K562 (cell line): Measurements from ENCODE around the gene SLC30A10. TPM values are rescaled to one million over a fixed set of nuclear protein-coding genes. Genes with fewer than 3 reads are reported as not detected.

Experiments used
- ATAC-seq: fragments of 200-7000 bp; cut with Tn5 transposase; 3 replicates; pipeline ENCODE4 v1.9.1; 2020; ENCODE audit warnings: moderate library complexity
- Bru-seq: library from RNA; stranded (reverse); fragments of 400-500 nt; gene quantifications from one replicate; lab custom pipeline; 2021; lab: Mats Ljungman, UMichigan
- BruChase-seq, 2 experiments: library from RNA; stranded (reverse); fragments of 400-500 nt; gene quantifications; one replicate each; lab custom pipeline; 2021; lab: Mats Ljungman, UMichigan
- BruUV-seq: library from RNA; stranded (reverse); fragments of 400-500 nt; replicated peaks from 2 replicates; lab custom pipeline; 2021; lab: Mats Ljungman, UMichigan
- CTCF ChIA-PET: fragments of 300-600 bp; formaldehyde crosslinking; extraction: SDS; loops from one replicate; lab custom pipeline; 2021; ENCODE audit warnings: low intra/inter-chr PET ratio; lab: Yijun Ruan, JAX
- POLR2A ChIA-PET: fragments of 300-600, 350-650 bp; sonication (Branson Sonifier 250); formaldehyde crosslinking; extraction: SDS; loops from one replicate; lab custom pipeline; 2021; ENCODE audit warnings: antibody characterized with exemption, inconsistent platforms; lab: Yijun Ruan, JAX
- DNase-seq, 4 experiments: peaks; one replicate each; pipeline versions ENCODE4 v3.0.0 to v3.0.0-alpha.2; 2011 to 2018; ENCODE audit warnings: low spot score in 3 of 4, mixed read lengths in 3 of 4; ENCODE audit errors: extremely low read depth in 1 of 4
- FAIRE-seq: peaks from 2 replicates; lab custom pipeline; 2011; peaks lifted over from hg19 to GRCh38; lab: Jason Lieb, UNC
- H2AFZ ChIP-seq: 2 replicates; pipeline ENCODE4 v1.6.0; 2011; ENCODE audit warnings: low read depth, low read length, control low read depth, inconsistent platforms
- H3K27ac ChIP-seq: fragments of 200-600 bp; 3 replicates; pipeline ENCODE4 v1.8.0; 2011; ENCODE audit warnings: low read depth, mild to moderate bottlenecking, control low read depth, inconsistent platforms, low read length, moderate library complexity, mixed read lengths; ENCODE audit errors: extremely low read depth
- H3K27me3 ChIP-seq, 2 experiments: fragments of 300-600 bp in 1 of 2; 2 replicates in 1 of 2; 3 replicates in 1 of 2; pipeline versions ENCODE4 v1.6.0 to v1.8.0; 2011; ENCODE audit warnings: inconsistent platforms in 2 of 2, low read length in 2 of 2, mild to moderate bottlenecking in 1 of 2, mixed read lengths in 1 of 2, moderate library complexity in 1 of 2; ENCODE audit not compliant: control insufficient read depth in 2 of 2, insufficient read depth in 2 of 2
- H3K36me3 ChIP-seq: fragments of 300-600 bp; 3 replicates; pipeline ENCODE4 v1.8.0; 2011; ENCODE audit warnings: mild to moderate bottlenecking, low read length, inconsistent platforms; ENCODE audit not compliant: control insufficient read depth, insufficient read depth
- H3K4me1 ChIP-seq, 2 experiments: fragments of 200-600 bp in 1 of 2; replicated peaks in 1 of 2; 2 replicates in 1 of 2; 3 replicates in 1 of 2; pipeline versions ENCODE4 v1.5.1 to v1.8.0; 2011; ENCODE audit warnings: inconsistent platforms in 2 of 2, low read length in 2 of 2, mild to moderate bottlenecking in 1 of 2, mixed read lengths in 1 of 2, moderate library complexity in 1 of 2; ENCODE audit not compliant: control insufficient read depth in 2 of 2, insufficient read depth in 2 of 2
- H3K4me2 ChIP-seq: 2 replicates; pipeline ENCODE4 v1.6.1; 2011; ENCODE audit warnings: low read length, control low read depth, inconsistent platforms, mixed read lengths; ENCODE audit not compliant: insufficient read depth
- H3K4me3 ChIP-seq: fragments of 200-600 bp; sonication (generic), shearing (Covaris generic); 2 replicates; pipeline ENCODE4 v1.5.1; 2016; ENCODE audit warnings: control low read depth, inconsistent platforms
- H3K79me2 ChIP-seq: fragments of 200-600 bp; 3 replicates; pipeline ENCODE4 v1.8.0; 2011; ENCODE audit warnings: low read length, inconsistent platforms; ENCODE audit not compliant: control insufficient read depth, insufficient read depth
- H3K9ac ChIP-seq, 2 experiments: 2 replicates each; pipeline versions ENCODE4 v1.6.0 to v1.6.1; 2011; ENCODE audit warnings: low read depth in 2 of 2, low read length in 2 of 2, control low read depth in 1 of 2, inconsistent platforms in 1 of 2, mild to moderate bottlenecking in 1 of 2, mixed read lengths in 1 of 2; ENCODE audit not compliant: insufficient read depth in 1 of 2
- H3K9me1 ChIP-seq: one replicate; pipeline ENCODE4 v1.6.0; 2011; ENCODE audit warnings: inconsistent platforms, mild to moderate bottlenecking, low read length, moderate library complexity; ENCODE audit not compliant: control insufficient read depth, insufficient read depth
- H3K9me3 ChIP-seq: replicated peaks from 2 replicates; pipeline ENCODE4 v1.5.1; 2011; ENCODE audit warnings: low read depth, low read length, inconsistent platforms; ENCODE audit not compliant: control insufficient read depth, insufficient read depth
- H4K20me1 ChIP-seq: replicated peaks from 2 replicates; pipeline ENCODE4 v1.6.1; 2011; ENCODE audit warnings: low read length, inconsistent platforms, mixed read lengths; ENCODE audit not compliant: control insufficient read depth, insufficient read depth
- MAZ ChIP-seq, 2 experiments: fragments of 450-650 bp in 1 of 2; sonication (generic) in 1 of 2; formaldehyde crosslinking; IDR thresholded peaks in 1 of 2; conservative IDR thresholded peaks in 1 of 2; 2 replicates each; pipeline versions ENCODE4 v1.4.0 to v1.5.0; 2020; ENCODE audit warnings: mild to moderate bottlenecking in 1 of 2, missing genetic modification reagents in 1 of 2
- MXI1 ChIP-seq: IDR thresholded peaks from 2 replicates; pipeline ENCODE4 v1.6.1; 2011; ENCODE audit warnings: low read depth, mild to moderate bottlenecking, improper control_type of control experiment, low read length
- MYC ChIP-seq, 2 experiments: fragments of 250-450 bp in 1 of 2; sonication (Bioruptor Pico) in 1 of 2; IDR thresholded peaks; 2 replicates each; pipeline versions ENCODE4 v1.5.1 to v1.6.1; 2012 to 2021; ENCODE audit warnings: low read depth in 2 of 2, borderline replicate concordance in 1 of 2, improper control_type of control experiment in 1 of 2, low read length in 1 of 2, mild to moderate bottlenecking in 1 of 2, moderate library complexity in 1 of 2
- POLR2A ChIP-seq: fragments of 450-650 bp; conservative IDR thresholded peaks from 2 replicates; pipeline ENCODE4 v1.6.1; 2016
- RBM39 ChIP-seq: fragments of 200-400 bp; formaldehyde crosslinking; optimal IDR thresholded peaks from 2 replicates; pipeline ENCODE3; 2018; ENCODE audit warnings: low read depth, low read length
- SETDB1 ChIP-seq: IDR thresholded peaks from one replicate; pipeline ENCODE4 v1.6.1; 2012; ENCODE audit warnings: low read length, control low read depth, inconsistent platforms
- THRAP3 ChIP-seq: fragments of 450-650 bp; IDR thresholded peaks from 2 replicates; pipeline ENCODE4 v1.6.1; 2016; ENCODE audit warnings: mild to moderate bottlenecking, inconsistent platforms, borderline replicate concordance
- ZBTB1 ChIP-seq: sonication (generic); formaldehyde crosslinking; IDR thresholded peaks from 2 replicates; pipeline ENCODE4 v1.8.1; 2023; ENCODE audit warnings: missing genetic modification reagents, low read depth, mild to moderate bottlenecking, borderline replicate concordance
- ZNF124 ChIP-seq: sonication (generic); formaldehyde crosslinking; IDR thresholded peaks from 2 replicates; pipeline ENCODE4 v1.8.1; 2022; ENCODE audit warnings: missing genetic modification reagents
- WGBS: fragments of 100-300 bp; shearing (Covaris generic); methylation state at CpG from one replicate; pipeline ENCODE4 v1.1.6; 2016; ENCODE audit warnings: low coverage, mixed read lengths; ENCODE audit not compliant: insufficient coverage; ENCODE audit errors: missing lambda C conversion rate; 5-methylcytosine and 5-hydroxymethylcytosine counted together
- in situ Hi-C: fragments of 300-500 bp; cut with MboI; formaldehyde crosslinking; loops from 4 replicates; pipeline ENCODE4 v1.15.0; 2018; ENCODE audit warnings: inconsistent platforms, mixed read lengths
- intact Hi-C: fragments of 100-400 bp; cut with micrococcal nuclease; formaldehyde crosslinking; loops from 2 replicates; pipeline ENCODE4 v1.14.2; 2022
- long read RNA-seq, 3 experiments: library from polyadenylated mRNA in 2 of 3; library from RNA in 1 of 3; unstranded in 2 of 3; stranded (forward) in 1 of 3; transcript quantifications; one replicate each; pipeline ENCODE4 v2.0.0, GENCODE V29; 2019 to 2022
- polyA minus RNA-seq, 3 experiments: library from RNA; depleted of rRNA, polyadenylated mRNA; stranded (reverse); fragments of >200 nt; gene quantifications; 2 replicates each; pipeline ENCODE4 v1.2.3, GENCODE V29; 2011
- polyA plus RNA-seq, 8 experiments: library from polyadenylated mRNA; depleted of rRNA in 4 of 8; stranded (reverse) in 5 of 8; unstranded in 3 of 8; fragments of >200 nt; fragmentation: Nextera tagmentation in 2 of 8; fragmentation: Illumina TruSeq in 1 of 8; extraction: Ambion mirVana in 2 of 8; extraction: Trizol in 1 of 8; gene quantifications; 2 replicates each; pipeline versions ENCODE4 v1.2.1 to v1.2.3, GENCODE V29; 2011 to 2014; ENCODE audit warnings: inconsistent platforms in 1 of 8, missing spikeins in 1 of 8
- total RNA-seq, 7 experiments: library from RNA; depleted of rRNA in 6 of 7; stranded (reverse); fragments of >200 nt in 6 of 7; fragmentation: Illumina TruSeq in 2 of 7; extraction: Trizol in 2 of 7; gene quantifications; 2 replicates each; pipeline versions ENCODE4 v1.2.1 to v1.2.3, GENCODE V29; 2011 to 2021; ENCODE audit warnings: low replicate concordance in 1 of 7
- TF ChIP-seq, protein P1 (sequence below): IDR thresholded peaks from 2 replicates; pipeline ENCODE4 v1.6.1; 2016; ENCODE audit warnings: missing genetic modification characterization, missing compliant biosample characterization
- TF ChIP-seq, protein P2 (sequence below): sonication (generic); formaldehyde crosslinking; IDR thresholded peaks from 2 replicates; pipeline ENCODE4 v1.8.1; 2023; ENCODE audit warnings: mild to moderate bottlenecking, missing genetic modification reagents

SLC30A10 gene
- 24.4 and 39.4 TPM in 2 replicates for total RNA-seq (2011; cell fraction: chromatin; rRNA removed; ENCODE audit: low replicate concordance)
- total RNA-seq (2011; cell fraction: nucleolus; rRNA removed), result 18.3 and 27.1 TPM in 2 replicates
- total RNA-seq (2011; cell fraction: nucleoplasm; rRNA removed), result 29.8 and 32.1 TPM in 2 replicates
- 5.9 and 7.4 TPM in 2 replicates for total RNA-seq (2014; rRNA removed)
- 7.1 and 8.1 TPM in 2 replicates for total RNA-seq (2014; rRNA removed; fragmentation: Illumina TruSeq; extraction: Trizol)
- total RNA-seq (2015; rRNA removed; fragmentation: Illumina TruSeq; extraction: Trizol), result 3.5 and 3.9 TPM in 2 replicates
- 8.8 and 9.4 TPM in 2 replicates for total RNA-seq (2021)
- 8.9 and 11.3 TPM in 2 replicates for polyA plus RNA-seq (2011; rRNA removed)
- polyA plus RNA-seq (2011; cell fraction: cytosol; rRNA removed), result 4.9 and 8.9 TPM in 2 replicates
- polyA plus RNA-seq (2011; cell fraction: nucleus; rRNA removed), result 18.4 and 35.5 TPM in 2 replicates
- polyA plus RNA-seq (2012), result 3.2 and 5.9 TPM in 2 replicates
- polyA plus RNA-seq (2014; fragmentation: Illumina TruSeq; extraction: Trizol), result 8.0 and 8.4 TPM in 2 replicates
- 1 to 10 TPM; 2.6 to 3.8 TPM for polyA plus RNA-seq (2014; fragmentation: Nextera tagmentation; extraction: Ambion mirVana)
- 9.5 and 10.5 TPM in 2 replicates for polyA plus RNA-seq (2014; rRNA removed)
- polyA minus RNA-seq (2011; rRNA and poly(A)+ RNA removed), result 6.9 and 7.9 TPM in 2 replicates
- 3.4 and 5.9 TPM in 2 replicates for polyA minus RNA-seq (2011; cell fraction: cytosol; rRNA and poly(A)+ RNA removed)
- polyA minus RNA-seq (2011; cell fraction: nucleus; rRNA and poly(A)+ RNA removed), result 6.9 and 9.4 TPM in 2 replicates
- Bru-seq, nascent RNA, result percentile 75 among the genes with signal in this experiment
- percentile 80 among the genes with signal in this experiment for BruChase-seq, experiment 1, labeled RNA remaining after a 2-hour chase
- BruChase-seq, experiment 2, labeled RNA remaining after a 6-hour chase, result percentile 79 among the genes with signal in this experiment
- long read RNA-seq, experiment 1, transcript SLC30A10-201 (4 exons, 3,650 nt), result minor isoform, 9 of 33 reads
- long read RNA-seq, experiment 1, transcript SLC30A10-202 (4 exons, 1,915 nt), result major isoform, 16 of 33 reads
- long read RNA-seq, experiment 1, partial matches to known transcripts, result 2 of 33 reads
- long read RNA-seq, experiment 1, other reads (novel, unspliced or antisense), result 4 of 33 reads
- long read RNA-seq, experiment 2, partial matches to known transcripts, result 0 of 6 reads
- long read RNA-seq, experiment 2, other reads (novel, unspliced or antisense), result 1 of 6 reads
- long read RNA-seq, experiment 3, partial matches to known transcripts, result 0 of 2 reads
- long read RNA-seq, experiment 3, other reads (novel, unspliced or antisense), result 1 of 2 reads

DNA sequence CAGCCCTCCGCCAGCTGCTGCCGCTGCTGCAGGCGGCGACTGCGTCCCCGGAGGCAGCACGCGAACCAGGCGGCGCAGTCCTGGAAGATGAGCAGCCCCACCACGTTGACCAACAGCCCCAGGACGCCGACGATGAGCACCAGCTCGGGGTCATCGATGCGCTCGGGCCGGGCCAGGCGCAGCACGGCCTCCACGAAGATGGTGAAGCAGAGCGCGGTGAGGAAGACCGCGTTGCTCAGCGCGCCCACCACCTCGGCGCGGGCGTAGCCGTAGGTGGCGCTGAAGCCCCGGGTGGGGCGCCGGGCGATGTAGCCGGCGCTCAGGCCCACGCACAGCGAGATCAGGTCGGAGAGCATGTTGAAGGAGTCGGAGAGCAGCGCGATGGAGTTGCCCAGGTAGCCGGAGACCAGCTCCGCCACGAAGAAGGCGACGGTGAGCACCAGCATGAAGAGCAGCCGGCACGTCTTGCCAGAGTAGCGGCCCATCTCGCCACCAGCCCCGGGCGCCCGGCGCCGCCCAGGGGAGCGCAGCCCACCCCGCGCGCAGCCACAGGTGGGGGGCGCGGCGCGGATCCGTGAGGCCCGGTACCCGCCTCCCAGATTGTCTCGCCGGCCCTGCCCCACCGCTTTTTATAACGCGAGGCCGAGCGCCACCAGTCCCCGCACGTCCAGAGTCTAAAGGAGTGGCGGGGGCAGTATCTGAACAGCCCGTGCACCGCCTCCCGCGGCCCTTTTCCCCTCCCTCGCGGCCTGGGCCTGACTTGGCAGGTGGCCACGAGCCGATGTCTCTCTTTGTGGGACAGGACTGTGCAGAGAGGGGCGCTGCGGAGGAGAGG, at the start of gene SLC30A10:
Gene SLC30A10 (minus strand): TSS at position 602 of the 835 bp plus-strand sequence. CDS start 117 bp downstream, at position 485.
- ChIA-PET POLR2A (interaction anchor here (0.9 to 2.6 kb wide), 3 partner anchors 10 to 114 kb away, joined by 3 to 8 read pairs (median 5); no protein-coding TSS in a partner anchor), CTCF (no interaction called here)
- H3K4me3 ChIP-seq, result peak within 1 kb of the TSS; percentile 66
- WGBS, result 20% methylated on average over 80 of the region's 91 CpGs
- in situ Hi-C loops (no loop called here), intact Hi-C loops (loop anchor here (2.0 to 5.0 kb wide), 3 partner anchors 21 to 164 kb away; partner anchors contain the start of gene IARS2)
- FAIRE-seq, result peak; percentile 63
- peak; percentile 82 to 90 (median 87) for DNase-seq
- peaks cover 2% of the 10 kb centered on the region for H3K9me1 ChIP-seq
- peaks cover 25 to 26% of the 10 kb centered on the region in 2 experiments; a peak in 4 of 5 replicates for H3K4me1 ChIP-seq
- H3K9ac ChIP-seq, result peak within 1 kb of the TSS; percentile 79 to 89
- H3K36me3 ChIP-seq, result peaks cover 20% of the 10 kb centered on the region
- no peaks in the 10 kb centered on the region for H3K27me3 ChIP-seq
- ATAC-seq, result peak; percentile 88
- H3K79me2 ChIP-seq, result peaks cover 43% of the 10 kb centered on the region
- BruUV-seq, result no TSS peak
- H3K4me2 ChIP-seq, result peak within 1 kb of the TSS; percentile 86
- H2AFZ ChIP-seq, result peak within 1 kb of the TSS; percentile 88
- H3K9me3 ChIP-seq, result no peaks in the 10 kb centered on the region
- no peaks in the 10 kb centered on the region for H4K20me1 ChIP-seq
- peak within 1 kb of the TSS; percentile 57 for H3K27ac ChIP-seq
- no peak for TF ChIP-seq THRAP3
- TF ChIP-seq, protein P1, sequence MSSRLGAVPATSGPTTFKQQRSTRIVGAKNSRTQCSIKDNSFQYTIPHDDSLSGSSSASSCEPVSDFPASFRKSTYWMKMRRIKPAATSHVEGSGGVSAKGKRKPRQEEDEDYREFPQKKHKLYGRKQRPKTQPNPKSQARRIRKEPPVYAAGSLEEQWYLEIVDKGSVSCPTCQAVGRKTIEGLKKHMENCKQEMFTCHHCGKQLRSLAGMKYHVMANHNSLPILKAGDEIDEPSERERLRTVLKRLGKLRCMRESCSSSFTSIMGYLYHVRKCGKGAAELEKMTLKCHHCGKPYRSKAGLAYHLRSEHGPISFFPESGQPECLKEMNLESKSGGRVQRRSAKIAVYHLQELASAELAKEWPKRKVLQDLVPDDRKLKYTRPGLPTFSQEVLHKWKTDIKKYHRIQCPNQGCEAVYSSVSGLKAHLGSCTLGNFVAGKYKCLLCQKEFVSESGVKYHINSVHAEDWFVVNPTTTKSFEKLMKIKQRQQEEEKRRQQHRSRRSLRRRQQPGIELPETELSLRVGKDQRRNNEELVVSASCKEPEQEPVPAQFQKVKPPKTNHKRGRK (tag), result no peak
- TF ChIP-seq RBM39, result no peak
- TF ChIP-seq, protein P2, sequence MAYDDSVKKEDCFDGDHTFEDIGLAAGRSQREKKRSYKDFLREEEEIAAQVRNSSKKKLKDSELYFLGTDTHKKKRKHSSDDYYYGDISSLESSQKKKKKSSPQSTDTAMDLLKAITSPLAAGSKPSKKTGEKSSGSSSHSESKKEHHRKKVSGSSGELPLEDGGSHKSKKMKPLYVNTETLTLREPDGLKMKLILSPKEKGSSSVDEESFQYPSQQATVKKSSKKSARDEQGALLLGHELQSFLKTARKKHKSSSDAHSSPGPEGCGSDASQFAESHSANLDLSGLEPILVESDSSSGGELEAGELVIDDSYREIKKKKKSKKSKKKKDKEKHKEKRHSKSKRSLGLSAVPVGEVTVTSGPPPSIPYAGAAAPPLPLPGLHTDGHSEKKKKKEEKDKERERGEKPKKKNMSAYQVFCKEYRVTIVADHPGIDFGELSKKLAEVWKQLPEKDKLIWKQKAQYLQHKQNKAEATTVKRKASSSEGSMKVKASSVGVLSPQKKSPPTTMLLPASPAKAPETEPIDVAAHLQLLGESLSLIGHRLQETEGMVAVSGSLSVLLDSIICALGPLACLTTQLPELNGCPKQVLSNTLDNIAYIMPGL (CRISPR knock-in tag), result peak; percentile 69; the same call in 1 of the 2 replicates
- TF ChIP-seq MXI1, result no peak
- peak; percentile 53 to 64; a peak in 3 of 4 replicates for TF ChIP-seq MAZ (CRISPR knock-in tag; conservative IDR thresholded peaks at IDR 0.05 in 1 of 2, IDR thresholded peaks at IDR 0.05 in 1 of 2)
- TF ChIP-seq ZBTB1 (CRISPR knock-in tag), result peak; percentile 30; the same call in 1 of the 2 replicates
- peak; percentile 54; the same call in 1 of the 2 replicates for TF ChIP-seq POLR2A
- TF ChIP-seq MYC (IDR thresholded peaks at IDR 0.05; ENCODE audit: low read depth, low read length), result peak; percentile 22
- no peak for TF ChIP-seq MYC (CRISPR knock-in tag; IDR thresholded peaks at IDR 0.05; ENCODE audit: borderline replicate concordance, low read depth)
- TF ChIP-seq ZNF124, result no peak
- TF ChIP-seq SETDB1, result no peak
